Dermis blood vessel endothelial cell (primary cell): ENCODE measurements around the gene UBE2Q1. TPM values are rescaled to one million over a fixed set of nuclear protein-coding genes. Genes with fewer than 3 reads are reported as not detected.
A peak's percentile ranks its signal among the peaks of the same experiment; 100 is the strongest.
"Not testable (repeated sequence)": the region's sequence is repeated elsewhere in the genome, so short reads cannot be mapped to it uniquely, and the experiment has no call there.

Source experiments
- DNase-seq: peaks from one replicate; pipeline ENCODE4 v3.0.0; 2010
- total RNA-seq: library from RNA; depleted of rRNA; stranded (reverse); fragments of >200 nt; gene quantifications from 2 replicates; pipeline ENCODE4 v1.2.3, GENCODE V29; 2014

UBE2Q1 gene
- total RNA-seq, 1 donor from 2014 or later, result 41.7 TPM

DNA sequence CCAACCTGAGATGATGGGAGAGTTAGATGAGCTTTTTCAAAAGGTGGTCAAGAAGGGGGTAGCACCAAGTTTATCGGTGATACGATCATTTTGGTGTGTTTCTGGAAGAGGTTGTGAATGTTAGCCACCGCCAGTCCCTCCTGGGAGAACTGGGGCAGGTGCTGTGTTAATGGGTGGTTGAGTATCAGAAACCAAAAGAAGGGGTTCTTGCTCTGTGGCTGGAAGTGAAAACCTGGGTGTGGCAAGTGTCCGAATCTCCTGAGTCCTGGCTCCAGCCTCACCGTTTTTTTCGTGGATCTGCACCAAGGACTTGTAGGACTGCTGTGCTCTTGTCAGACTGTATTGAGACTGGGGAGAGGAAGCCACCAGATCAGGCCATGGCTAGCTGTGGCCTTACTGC, 7.8 kb downstream of the UBE2Q1 start:
- no peak for DNase-seq

DNA sequence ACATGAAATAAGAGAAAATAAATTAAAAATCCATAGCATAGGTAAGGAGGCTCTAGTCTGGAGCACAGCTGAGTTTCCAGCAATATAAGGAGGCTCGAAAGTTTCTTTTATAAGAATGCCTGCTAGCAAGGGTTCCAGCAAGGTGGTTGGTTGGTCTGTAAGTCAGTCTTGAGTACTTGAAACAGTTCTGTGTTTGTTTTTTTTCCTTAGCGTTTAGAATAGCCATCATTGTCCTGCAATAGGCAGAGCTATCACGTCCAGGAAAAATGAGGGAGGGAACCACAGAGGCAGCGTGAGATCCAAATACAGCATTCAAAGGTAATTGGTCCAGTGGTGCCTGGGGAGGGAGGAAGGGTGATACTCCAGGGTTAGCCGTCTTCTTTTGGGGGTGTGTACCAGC, 8.4 kb downstream of the UBE2Q1 start:
- no peak for DNase-seq

DNA sequence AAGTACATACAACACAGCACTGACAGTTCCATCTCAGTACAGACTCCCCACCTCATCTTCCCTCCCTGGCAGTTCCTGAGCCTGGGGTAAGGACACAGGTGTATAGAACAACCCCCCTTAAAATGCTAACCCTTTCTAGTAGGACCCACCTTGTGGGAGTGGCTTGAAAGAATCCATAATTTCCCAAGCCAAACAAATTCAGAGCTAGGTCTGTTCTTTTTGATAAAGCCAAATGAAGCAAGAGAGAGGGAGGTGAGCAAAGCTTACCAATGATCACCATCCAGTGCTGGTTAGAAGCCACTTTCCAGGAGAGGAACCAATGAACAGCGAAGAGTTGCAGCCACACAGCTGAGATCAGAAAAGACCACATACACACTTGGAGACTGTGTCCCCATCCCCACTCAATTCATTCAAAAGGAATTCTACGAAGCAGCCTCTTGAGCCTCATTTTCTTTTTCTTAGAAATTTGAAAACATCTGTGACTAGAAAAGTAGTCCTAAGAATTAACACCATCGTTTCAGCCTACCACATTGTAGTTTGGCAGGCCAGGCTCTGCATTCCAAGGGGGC, 9.2 kb downstream of the UBE2Q1 start:
- no peak for DNase-seq

DNA sequence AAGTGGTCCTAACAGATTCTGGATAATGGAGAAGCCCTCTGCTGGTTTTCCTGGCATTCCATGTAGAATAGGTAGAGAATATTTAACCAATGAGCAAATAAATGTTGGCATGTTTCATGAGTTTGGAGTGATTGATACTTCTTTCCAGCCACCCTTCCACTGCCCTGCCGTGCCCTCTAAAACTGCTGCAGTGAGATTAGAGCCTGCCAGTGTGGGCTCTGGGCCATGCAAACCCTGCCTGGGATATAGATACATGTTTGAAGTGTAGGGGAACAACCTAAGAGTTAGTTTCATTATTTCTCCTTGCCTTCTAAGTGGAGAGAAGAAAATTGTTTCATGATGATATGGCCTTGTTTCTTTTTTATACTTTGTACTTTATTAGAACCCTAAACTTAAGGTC, 10.4 kb downstream of the UBE2Q1 start:
- no peak for DNase-seq

DNA sequence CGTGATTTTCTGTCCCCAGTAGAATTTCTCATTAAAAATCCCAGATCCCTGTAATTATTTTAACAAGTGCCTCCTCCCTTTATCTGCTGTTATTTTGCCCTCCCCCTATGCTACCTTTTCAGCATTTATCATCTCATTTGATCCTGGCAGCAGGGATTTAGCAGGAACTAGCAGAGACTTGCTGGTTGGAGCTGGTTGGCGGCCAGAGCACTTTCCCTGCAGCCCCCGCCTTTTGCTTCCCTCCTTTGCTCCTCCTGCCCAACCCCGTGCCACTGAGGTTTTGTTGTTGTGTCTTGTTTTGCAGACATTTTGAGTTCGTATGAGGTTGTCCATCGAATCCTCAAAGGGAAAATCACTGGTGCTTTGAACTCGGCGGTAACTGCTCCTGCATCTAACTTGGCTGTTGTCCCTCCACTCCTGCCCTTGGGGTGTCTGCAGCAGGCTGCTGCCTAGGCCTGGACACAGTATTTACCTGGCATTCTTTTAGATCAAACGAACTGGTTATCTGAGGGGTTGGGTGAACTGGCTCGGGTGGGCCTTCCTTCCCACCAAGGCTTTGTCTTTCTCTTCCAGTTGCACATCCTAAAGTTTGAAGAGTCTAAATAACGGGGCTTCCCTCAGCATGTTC, 11.2 kb downstream of the UBE2Q1 start:
- no peak for DNase-seq

DNA sequence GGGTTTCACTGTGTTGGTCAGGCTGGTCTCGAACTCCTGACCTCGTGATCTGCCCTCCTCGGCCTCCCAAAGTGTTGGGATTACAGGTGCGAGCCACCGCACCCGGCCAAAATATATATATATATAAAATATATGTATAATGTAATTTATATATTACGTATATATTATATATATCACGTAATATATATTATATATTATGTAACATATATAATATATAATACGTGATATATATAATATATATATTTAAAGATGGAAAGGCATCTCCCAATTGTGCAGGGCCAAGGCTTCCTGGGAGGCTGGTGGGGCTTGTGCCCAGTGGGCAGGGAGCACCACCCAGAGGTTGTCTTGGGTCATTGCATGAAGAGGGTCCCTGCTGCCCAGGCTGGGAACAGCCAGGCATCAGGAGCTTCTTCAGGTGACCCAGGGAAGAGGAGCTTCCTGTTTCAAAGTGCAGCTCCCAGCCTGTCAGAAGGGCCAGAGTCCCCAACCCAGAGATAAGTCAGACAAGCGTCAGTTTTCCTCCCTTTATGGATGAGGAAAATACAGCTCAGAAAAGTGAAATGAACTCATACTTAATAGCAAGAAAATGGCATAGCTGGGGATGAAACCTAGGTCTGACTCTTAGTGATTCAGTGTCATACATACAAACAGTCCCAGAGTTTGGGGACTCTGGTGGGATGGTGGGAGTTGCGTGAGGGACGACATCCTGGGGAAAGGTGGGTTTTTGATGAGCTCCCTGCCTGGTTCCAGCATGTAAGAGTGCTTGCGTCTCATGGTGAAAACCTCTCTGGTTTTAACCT, 12.0 kb downstream of the UBE2Q1 start:
- peak; percentile 85 for DNase-seq

DNA sequence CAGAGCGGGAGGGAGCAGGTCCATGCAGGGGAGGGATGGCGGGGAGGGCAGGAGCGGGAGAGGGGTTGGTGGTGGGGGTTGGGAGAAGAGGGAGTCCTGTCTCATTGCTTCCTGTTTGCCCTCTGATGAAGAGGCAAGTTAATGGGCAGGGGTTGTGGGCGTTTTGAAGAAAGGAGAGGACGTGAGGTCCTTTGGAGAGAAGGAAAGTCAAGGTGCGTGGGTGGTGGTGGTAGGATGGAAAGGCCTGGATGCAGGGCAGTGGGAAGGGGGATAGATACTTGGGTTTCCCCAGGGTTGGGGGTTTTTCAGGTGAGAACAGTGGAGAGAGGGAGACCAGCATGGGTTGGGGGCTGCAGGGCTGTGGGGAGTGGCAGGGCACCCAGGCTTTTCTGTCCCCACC, 17.2 kb downstream of the UBE2Q1 start:
- no peak for DNase-seq

DNA sequence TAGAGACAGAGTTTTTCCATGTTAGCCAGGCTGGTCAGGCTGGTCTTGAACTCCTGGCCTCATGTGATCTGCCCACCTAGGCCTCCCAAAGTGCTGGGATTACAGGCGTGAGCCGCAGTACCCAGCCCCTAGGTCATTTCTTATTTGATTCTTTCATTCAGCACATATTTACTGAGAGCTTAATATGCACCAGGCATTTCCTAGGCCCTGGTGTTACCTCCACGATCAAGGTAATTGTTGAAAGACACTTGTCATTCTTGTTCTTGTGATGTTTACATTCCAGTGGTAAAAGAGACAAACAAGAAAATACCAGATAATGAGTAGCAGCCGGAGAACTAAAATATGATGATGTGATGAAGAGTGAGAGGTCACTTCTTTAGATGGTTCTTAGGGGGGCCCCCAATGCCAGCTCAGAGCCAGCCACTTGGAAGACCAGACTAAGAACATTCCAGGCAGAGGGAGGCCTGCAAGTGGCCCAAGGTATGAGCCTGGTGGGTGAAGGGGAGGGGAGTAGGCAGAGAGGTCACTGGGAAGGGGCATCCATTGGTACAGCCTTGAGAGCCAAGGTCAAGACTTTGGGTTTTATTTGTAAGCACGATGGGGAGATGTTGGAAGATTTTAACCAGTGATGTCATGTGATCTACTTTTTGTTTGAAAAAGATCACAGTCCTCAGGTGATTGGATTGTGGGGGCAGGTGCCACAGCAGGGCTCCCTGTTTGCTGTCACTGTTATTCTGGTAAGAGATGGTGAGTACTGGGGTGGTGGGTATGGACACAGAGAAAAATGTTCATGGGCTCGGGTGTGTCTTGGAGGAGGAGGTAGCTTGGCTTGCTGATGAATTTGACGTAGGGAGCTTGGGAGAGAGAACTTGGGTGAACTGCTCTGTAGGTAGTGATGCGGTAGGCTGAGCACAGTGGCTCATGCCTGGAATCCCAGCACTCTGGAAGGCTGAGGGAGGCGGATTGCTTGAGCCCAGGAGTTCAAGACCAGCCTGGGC, 18.7 kb downstream of the UBE2Q1 start:
- DNase-seq, result no peak

DNA sequence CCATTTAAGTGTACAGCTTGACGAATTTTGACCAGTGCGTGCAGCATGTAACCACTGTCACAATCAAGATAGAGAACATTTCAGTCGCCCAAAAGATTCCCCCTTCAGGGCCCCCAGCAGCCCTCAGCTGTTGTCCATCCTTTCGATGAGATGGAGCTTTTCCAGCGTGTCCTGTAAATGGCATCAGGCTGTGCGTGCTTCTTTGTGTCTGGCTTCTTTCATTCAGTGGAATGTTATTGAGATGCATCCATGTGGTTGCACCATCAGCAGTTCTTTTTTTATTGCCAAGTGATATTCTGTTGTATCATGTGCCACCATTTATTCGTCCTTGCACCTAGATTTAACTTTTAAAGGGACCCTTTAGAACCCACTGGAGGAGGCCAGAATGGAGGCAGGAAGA, 21.9 kb downstream of the UBE2Q1 start:
- no peak for DNase-seq

DNA sequence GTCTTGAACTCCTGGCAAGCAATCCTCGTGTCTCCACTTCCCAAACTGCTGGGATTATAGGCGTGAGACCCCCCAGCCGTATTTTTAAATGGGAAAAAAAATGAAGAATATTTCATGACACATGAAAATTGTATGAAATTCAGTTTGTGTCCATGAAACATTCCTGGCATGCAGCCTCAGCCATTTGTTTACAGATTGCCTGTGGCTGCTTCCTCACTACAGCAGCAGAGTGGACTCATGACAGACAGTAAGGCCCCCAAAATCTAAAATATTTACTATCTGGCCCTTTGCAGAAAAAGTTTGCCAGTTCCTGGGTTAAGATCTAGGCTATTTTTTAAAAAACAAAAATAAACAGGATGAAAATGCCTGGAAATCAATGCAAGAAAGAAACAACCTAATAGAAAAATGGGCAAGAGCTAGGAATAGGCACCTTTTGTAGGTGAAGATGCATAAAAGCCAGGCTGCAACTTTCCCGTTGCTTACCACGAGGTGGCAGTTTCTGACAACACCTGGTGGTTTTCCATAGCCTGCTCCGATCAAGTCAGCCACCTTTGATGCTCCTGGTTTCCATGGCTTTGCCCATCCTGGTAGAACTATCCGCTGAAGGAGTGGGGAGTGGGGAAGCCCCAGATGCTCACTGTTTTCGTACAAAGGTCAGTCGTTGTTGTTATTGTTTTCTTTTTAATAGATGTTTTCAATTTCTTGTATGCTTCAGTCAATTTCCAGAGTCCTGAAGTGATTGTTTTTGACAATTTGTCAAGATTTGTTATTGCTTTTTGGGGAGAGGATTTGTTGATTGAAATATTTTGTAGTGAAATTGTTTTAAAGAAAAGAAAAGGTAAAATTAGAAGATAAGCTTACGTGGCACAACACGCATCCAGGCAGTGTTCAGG, 24.3 kb downstream of the UBE2Q1 start:
- peak; percentile 60 for DNase-seq

DNA sequence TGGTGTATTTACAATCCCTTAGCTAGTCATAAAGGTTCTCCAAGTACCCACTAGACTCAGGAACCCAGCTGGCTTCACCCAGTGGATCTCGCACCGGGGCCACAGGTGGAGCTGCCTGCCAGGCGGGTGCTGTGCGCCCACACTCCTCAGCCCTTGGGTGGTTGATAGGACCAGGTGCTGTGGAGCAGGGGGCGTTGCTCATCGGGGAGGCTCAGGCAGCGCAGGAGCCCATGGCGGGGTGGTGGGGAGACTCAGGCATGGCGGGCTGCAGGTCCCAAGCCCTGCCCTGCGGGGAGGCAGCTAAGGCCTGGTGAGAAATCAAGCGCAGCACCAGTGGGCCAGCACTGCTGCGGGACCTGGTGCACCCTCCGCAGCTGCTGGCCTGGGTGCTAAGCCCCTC, 26.5 kb downstream of the UBE2Q1 start:
- DNase-seq, result not testable (repeated sequence)

DNA sequence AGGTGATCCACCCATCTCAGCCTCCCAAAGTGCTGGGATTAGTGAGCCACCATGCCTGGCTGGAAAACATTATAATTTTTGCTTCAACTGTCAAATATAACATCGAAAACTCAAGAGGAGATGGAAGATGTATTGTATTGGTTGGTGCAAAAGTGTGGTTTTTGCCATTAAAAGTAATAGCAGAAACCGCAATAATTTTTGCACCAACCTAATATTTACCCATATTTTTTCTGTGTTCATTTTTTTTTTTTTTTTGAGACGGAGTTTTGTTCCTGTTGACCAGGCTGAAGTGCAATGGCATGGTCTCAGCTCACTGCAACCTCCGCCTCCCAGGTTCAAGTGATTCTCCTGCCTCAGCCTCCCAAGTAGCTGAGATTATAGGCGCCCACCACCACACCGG, 29.2 kb downstream of the UBE2Q1 start:
- no peak for DNase-seq

DNA sequence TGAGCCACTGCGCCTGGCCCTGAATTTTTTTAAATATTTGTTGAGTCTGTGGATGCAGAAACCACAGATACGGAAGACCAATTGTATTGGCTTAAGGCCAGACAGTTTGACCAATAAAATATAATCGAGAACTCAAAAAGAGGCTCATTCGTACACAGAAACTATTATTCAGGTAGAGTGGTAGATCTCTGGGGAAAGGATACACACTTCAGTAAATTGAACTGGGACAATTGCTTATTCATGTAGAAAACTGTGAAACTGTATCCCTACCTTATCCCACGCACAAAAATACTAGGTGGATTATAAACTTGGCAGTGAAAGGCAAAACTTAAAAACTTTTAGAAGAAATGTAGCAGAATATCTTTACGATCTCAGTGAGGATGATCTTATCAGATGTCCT, 31.3 kb downstream of the UBE2Q1 start:
- DNase-seq, result no peak

DNA sequence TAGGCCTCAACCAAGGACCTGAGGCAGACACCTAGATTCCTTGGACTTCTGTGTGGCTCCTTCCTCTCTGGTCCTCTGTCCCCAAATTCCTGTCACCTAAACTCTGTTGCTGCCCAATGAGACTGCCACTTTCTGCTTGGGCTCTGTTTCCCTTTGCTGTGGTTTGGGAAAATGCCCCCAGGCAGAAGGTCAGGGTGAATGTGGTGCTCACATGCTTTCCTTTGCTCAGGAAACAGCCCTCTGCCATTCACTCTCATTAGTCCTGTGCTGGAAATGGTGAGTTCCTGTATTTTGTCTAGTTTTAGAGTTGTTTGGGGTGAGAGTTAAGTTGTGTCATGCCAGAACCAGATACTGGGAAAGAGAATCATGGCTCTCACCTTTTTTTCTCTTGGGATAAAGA, 33.6 kb downstream of the UBE2Q1 start:
- peak; percentile 61 for DNase-seq

DNA sequence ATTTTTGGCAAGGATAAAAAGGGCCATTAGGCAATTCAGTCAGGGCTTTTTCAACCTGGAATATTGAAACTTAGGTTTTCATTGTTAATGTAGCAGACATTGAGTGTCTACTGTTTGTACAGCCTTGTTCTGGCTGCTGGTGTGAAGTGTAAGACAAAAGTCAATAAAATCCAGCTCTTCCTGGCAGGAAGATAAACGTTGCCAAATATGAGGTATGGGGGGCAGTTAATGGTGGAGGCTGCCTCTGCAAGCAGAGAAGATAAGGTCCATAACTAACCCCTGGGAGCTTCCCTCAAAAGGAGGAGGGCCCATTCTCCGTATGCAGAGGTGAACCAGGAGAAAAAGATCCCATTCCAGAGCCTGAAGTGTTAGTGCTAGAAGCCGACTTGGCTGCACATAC, 36.8 kb downstream of the UBE2Q1 start:
- peak; percentile 61 for DNase-seq

DNA sequence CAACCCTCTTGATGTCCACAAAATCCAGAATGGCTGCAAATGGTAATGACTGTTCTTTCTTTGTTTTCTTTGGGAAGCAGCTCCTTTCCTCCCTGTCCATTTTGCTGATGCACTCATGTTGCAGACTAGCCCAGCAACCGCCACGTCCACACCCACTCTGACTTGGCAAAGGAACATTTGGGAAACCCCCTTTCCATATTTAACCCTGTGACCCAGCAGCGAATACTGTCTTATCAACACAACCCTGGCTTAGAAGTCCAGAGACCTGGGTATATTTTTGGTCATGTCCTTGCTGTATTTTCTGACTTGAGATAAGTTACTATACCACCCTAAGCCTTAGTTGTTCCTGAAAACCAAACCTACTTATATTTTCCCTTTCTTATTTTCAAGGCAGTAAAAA, 38.1 kb downstream of the UBE2Q1 start:
- peak; percentile 57 for DNase-seq

DNA sequence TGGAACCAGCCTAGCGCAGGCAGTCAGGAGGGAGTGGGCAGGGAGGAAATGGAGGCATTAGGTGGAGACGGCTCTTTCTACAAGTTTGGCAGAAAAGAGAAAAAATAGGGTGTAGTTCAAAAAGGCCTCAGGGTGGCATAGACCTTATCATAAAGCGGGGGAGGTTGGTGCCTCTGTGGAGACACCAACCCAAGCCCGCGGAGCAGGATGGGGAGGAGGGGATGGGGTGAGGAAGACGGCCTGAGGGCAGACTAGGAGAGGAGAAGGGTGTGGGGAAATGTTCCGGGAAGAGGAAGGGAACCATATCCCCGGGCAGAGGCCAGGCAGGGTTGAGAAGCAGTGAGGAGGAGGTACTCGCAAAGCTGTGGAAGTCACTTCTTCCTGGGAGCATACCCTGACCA, 38.9 kb downstream of the UBE2Q1 start:
- no peak for DNase-seq

DNA sequence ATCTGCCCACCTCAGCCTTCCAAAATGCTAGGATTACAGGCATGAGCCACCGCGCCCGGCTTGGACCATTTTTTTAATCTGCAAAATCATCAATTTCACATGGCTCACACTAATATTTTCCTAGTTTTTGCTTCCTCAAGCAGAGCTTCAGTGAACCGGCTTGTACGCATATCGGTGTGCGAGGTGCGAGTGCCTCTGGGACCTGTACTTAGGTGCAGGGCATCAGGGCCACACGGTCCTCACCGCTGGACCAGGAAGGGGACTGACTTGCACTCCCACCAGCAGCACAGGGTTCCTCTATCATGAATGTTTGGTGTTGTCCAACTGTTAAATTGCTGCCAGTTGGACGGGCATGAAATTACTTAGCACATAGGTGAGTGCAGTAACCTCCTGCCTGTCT, 40.8 kb downstream of the UBE2Q1 start:
- no peak for DNase-seq

DNA sequence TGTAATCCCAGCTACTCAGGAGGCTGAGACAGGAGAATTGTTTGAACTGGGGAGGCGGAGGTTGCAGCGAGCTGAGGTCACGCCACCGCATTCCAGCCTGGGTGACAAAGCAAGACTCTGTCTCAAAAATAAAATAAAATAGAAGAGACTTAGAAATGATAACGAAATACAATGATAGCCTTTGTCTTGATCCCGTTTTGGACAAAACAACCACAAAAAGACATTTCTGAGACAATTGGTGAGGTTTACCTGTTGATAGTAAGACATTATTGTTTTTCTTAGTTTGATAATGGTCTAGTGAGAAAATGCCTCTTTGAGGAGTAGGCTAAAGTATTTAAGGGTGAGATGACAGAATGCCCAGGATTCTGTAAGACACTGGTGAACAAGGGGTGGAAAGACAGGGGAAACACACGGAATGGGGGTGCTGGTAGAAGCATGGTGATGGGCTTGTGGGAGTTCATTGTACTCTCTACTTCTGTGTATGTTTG, 44.4 kb downstream of the UBE2Q1 start:
- no peak for DNase-seq

DNA sequence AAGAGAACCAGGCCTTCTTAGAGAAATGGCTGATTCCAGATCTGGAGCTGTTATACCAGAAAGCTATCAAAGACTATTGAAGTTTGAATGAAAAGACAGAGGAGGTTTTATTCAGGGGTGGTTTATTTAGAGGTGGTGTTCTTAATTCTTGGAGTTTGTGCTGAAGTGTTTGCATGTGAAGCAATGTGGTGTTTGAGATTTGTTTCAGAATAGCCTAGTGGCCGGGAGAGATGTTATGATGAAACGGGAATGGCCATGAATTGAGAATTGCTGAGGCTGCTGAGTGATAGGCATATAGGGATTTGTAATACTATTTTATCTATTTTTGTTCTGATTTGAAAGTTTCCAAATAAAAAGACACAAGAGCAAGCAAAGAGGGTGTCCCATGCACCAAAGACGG, 45.7 kb downstream of the UBE2Q1 start:
- DNase-seq, result no peak

DNA sequence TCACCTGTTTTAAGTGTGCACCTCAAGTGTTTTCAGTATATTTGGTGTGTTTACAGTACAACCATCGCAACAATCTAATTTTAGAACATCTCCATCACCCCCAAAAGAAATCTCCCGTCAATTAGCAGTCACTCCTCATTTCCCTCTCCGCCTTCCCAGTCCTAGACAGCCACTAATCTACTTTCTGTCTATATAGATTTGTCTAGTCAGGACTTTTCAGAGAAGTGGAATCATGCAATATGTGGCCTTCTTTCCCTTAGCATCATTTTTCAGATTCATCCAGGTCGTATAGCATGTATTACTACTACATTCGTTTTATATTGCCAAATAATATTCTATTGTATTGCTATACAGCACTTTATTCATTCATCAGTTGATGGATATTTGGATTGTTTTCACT, 54.6 kb downstream of the UBE2Q1 start:
- no peak for DNase-seq

DNA sequence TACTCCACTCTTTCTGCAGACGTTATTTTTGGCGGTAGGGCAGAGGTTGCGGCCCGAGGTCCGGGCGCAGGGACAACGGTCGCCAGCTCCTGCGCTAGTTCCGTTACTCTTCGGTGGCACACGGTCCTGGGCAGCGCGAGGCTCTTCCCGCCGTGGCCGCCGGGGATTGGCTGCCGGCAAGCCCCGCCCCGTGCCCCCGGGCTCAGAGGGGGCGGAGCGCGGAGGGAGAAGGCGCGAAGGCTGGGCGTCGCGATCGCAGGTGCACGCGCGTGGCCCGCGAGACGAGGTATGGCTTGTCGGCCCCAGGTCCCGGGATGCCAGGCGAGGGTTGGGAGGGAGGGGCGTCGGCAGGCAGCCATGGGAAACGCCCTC, 55.7 kb downstream of the UBE2Q1 start:
- peak; percentile 56 for DNase-seq
